Inferior parietal cortex (tissue), 1 donor: ENCODE data around the gene NCBP1.

Source experiments
- DNase-seq: peaks from one replicate; pipeline ENCODE4 v3.0.0-alpha.2; 2016; ENCODE audit errors: extremely low spot score

The NCBP1 gene

GRCh38 chr9:97623946-97624345, 9.7 kb upstream of the NCBP1 start:
- DNase-seq = no peak

- DNase-seq = no peak
These were observed 8.0 kb upstream of the NCBP1 start for GRCh38 chr9:97625620-97626019.

GRCh38 chr9:97627624-97628023, 6.0 kb upstream of the NCBP1 start:
- no peak for DNase-seq

- DNase-seq = no peak
These were observed 5.0 kb upstream of the NCBP1 start for GRCh38 chr9:97628668-97629067.

GRCh38 chr9:97629156-97629555, 4.5 kb upstream of the NCBP1 start:
- DNase-seq = no peak

GRCh38 chr9:97630591-97630990, 3.0 kb upstream of the NCBP1 start:
- DNase-seq = no peak

GRCh38 chr9:97632248-97632984, 1.2 kb upstream of the NCBP1 start:
- DNase-seq = peak; percentile 71

GRCh38 chr9:97633859-97634490, 354 bp downstream of the NCBP1 start:
- DNase-seq = no peak

GRCh38 chr9:97635026-97635425, 1.4 kb downstream of the NCBP1 start:
- DNase-seq = no peak

- no peak for DNase-seq
These were observed 3.3 kb downstream of the NCBP1 start for GRCh38 chr9:97636903-97637302.

- no peak for DNase-seq
These were observed 5.0 kb downstream of the NCBP1 start for GRCh38 chr9:97638666-97639065.

GRCh38 chr9:97640325-97640724, 6.7 kb downstream of the NCBP1 start:
- no peak for DNase-seq

GRCh38 chr9:97645720-97646119, 12.1 kb downstream of the NCBP1 start:
- DNase-seq = no peak

GRCh38 chr9:97647996-97648395, 14.4 kb downstream of the NCBP1 start:
- no peak for DNase-seq

GRCh38 chr9:97651646-97652045, 18.0 kb downstream of the NCBP1 start:
- DNase-seq = no peak

GRCh38 chr9:97658707-97659106, 25.1 kb downstream of the NCBP1 start:
- DNase-seq = no peak

GRCh38 chr9:97659771-97660170, 26.1 kb downstream of the NCBP1 start:
- no peak for DNase-seq

- no peak for DNase-seq
These were observed 26.7 kb downstream of the NCBP1 start for GRCh38 chr9:97660340-97660739.

GRCh38 chr9:97660847-97661246, 27.2 kb downstream of the NCBP1 start:
- no peak for DNase-seq

- no peak for DNase-seq
These were observed 32.1 kb downstream of the NCBP1 start for GRCh38 chr9:97665742-97666141.

GRCh38 chr9:97666907-97667686, 33.5 kb downstream of the NCBP1 start:
- DNase-seq = no peak

- DNase-seq = no peak
These were observed 34.9 kb downstream of the NCBP1 start for GRCh38 chr9:97668485-97668884.

GRCh38 chr9:97670586-97670985, 37.0 kb downstream of the NCBP1 start:
- no peak for DNase-seq
